Ascending aorta (tissue), 2 donors: Measurements from ENCODE around the gene DZIP1L. TPM values are rescaled to one million over a fixed set of nuclear protein-coding genes. Genes with fewer than 3 reads are reported as not detected.

Source experiments
- DNase-seq, 2 donors: peaks; one replicate each; pipeline ENCODE4 v3.0.0-alpha.2; 2019; ENCODE audit warnings: low spot score in 2 of 2
- H3K27ac ChIP-seq, 2 donors: fragments of 200-600 bp; sonication (generic); one replicate each; pipeline ENCODE4 v1.5.1; 2016 to 2017; ENCODE audit warnings: mild to moderate bottlenecking in 1 of 2
- H3K27me3 ChIP-seq: fragments of 200-600 bp; sonication (generic); one replicate; pipeline ENCODE4 v1.5.1; 2017
- H3K36me3 ChIP-seq, 2 donors: fragments of 200-600 bp; sonication (generic); one replicate each; pipeline ENCODE4 v1.5.1; 2016
- H3K4me1 ChIP-seq, 2 donors: fragments of 200-600 bp; sonication (generic); one replicate each; pipeline ENCODE4 v1.5.1; 2016 to 2017; ENCODE audit warnings: mild to moderate bottlenecking in 1 of 2
- H3K4me3 ChIP-seq, 2 donors: fragments of 200-600 bp; sonication (generic); one replicate each; pipeline ENCODE4 v1.5.1; 2016 to 2017; ENCODE audit warnings: mild to moderate bottlenecking in 1 of 2
- H3K9me3 ChIP-seq, 2 donors: fragments of 200-600 bp; sonication (generic); one replicate each; pipeline ENCODE4 v1.5.1; 2016
- CTCF ChIP-seq, 3 experiments: fragments of 200-600 bp in 2 of 3; fragments of 450-650 bp in 1 of 3; sonication (generic) in 2 of 3; IDR thresholded peaks; one replicate each; pipeline ENCODE4 v1.5.1; 2016 to 2019; ENCODE audit warnings: antibody characterized with exemption in 3 of 3, mild to moderate bottlenecking in 1 of 3, moderate library complexity in 1 of 3
- intact Hi-C: fragments of 100-400 bp; cut with DNase I; formaldehyde crosslinking; loops from one replicate; pipeline ENCODE4 v1.15.1; 2023
- total RNA-seq: library from RNA; depleted of rRNA; stranded (reverse); fragments of >200 nt; gene quantifications from one replicate; pipeline ENCODE4 v1.1.0, GENCODE V29; 2016

The DZIP1L gene
- total RNA-seq, 1 donor from 2014 or later = 23.1 TPM

GRCh38 chr3:138036572-138036971, 78.8 kb downstream of the DZIP1L start:
- no peak overlapping the region for H3K4me3 ChIP-seq
- intact Hi-C loops = no loop called here
- no peak for TF ChIP-seq CTCF (IDR thresholded peaks at IDR 0.05)
- no peaks in the 10 kb centered on the region for H3K36me3 ChIP-seq
- no peak for DNase-seq
- H3K27ac ChIP-seq = no peak overlapping the region
- no peaks in the 10 kb centered on the region for H3K27me3 ChIP-seq
- no peaks in the 10 kb centered on the region for H3K9me3 ChIP-seq
- no peaks in the 10 kb centered on the region for H3K4me1 ChIP-seq

- Histone ChIP-seq H3K4me3 (no peak overlapping the region), H3K27me3 (no peaks in the 10 kb centered on the region), H3K9me3 (no peaks in the 10 kb centered on the region), H3K27ac (no peak overlapping the region), H3K36me3 (peaks cover 0 to 5% of the 10 kb centered on the region in 2 donors), H3K4me1 (no peaks in the 10 kb centered on the region)
- intact Hi-C loops = no loop called here
- no peak for DNase-seq
- no peak for TF ChIP-seq CTCF (IDR thresholded peaks at IDR 0.05)
These were observed 80.5 kb downstream of the DZIP1L start for GRCh38 chr3:138034918-138035317.

- DNase-seq = no peak
- H3K36me3 ChIP-seq = peaks cover 4 to 12% of the 10 kb centered on the region in 2 donors
- H3K4me3 ChIP-seq = no peak overlapping the region
- H3K27me3 ChIP-seq = no peaks in the 10 kb centered on the region
- H3K27ac ChIP-seq = no peak overlapping the region
- intact Hi-C loops = no loop called here
- no peaks in the 10 kb centered on the region for H3K9me3 ChIP-seq
- no peak for TF ChIP-seq CTCF (IDR thresholded peaks at IDR 0.05)
- H3K4me1 ChIP-seq = no peaks in the 10 kb centered on the region
These were observed 82.2 kb downstream of the DZIP1L start for GRCh38 chr3:138033202-138033691.

GRCh38 chr3:138032567-138032966, 82.8 kb downstream of the DZIP1L start:
- H3K36me3 ChIP-seq = peaks cover 4 to 12% of the 10 kb centered on the region in 2 donors
- no peak for DNase-seq
- H3K4me1 ChIP-seq = no peaks in the 10 kb centered on the region
- H3K4me3 ChIP-seq = no peak overlapping the region
- H3K27ac ChIP-seq = no peak overlapping the region
- H3K9me3 ChIP-seq = no peaks in the 10 kb centered on the region
- intact Hi-C loops = no loop called here
- no peak for TF ChIP-seq CTCF (IDR thresholded peaks at IDR 0.05)
- H3K27me3 ChIP-seq = no peaks in the 10 kb centered on the region

GRCh38 chr3:138031536-138031935, 83.9 kb downstream of the DZIP1L start:
- no peak overlapping the region for H3K4me3 ChIP-seq
- no peaks in the 10 kb centered on the region for H3K4me1 ChIP-seq
- TF ChIP-seq CTCF (IDR thresholded peaks at IDR 0.05) = no peak
- no peak for DNase-seq
- intact Hi-C loops = no loop called here
- H3K36me3 ChIP-seq = peaks cover 4 to 18% of the 10 kb centered on the region in 2 donors
- H3K9me3 ChIP-seq = no peaks in the 10 kb centered on the region
- no peaks in the 10 kb centered on the region for H3K27me3 ChIP-seq
- no peak overlapping the region for H3K27ac ChIP-seq

- Histone ChIP-seq H3K36me3 (peaks cover 4 to 18% of the 10 kb centered on the region in 2 donors), H3K9me3 (no peaks in the 10 kb centered on the region), H3K27me3 (no peaks in the 10 kb centered on the region), H3K4me1 (no peaks in the 10 kb centered on the region), H3K27ac (no peak overlapping the region), H3K4me3 (no peak overlapping the region)
- no peak for TF ChIP-seq CTCF (IDR thresholded peaks at IDR 0.05)
- intact Hi-C loops = no loop called here
- DNase-seq = no peak
These were observed 84.6 kb downstream of the DZIP1L start for GRCh38 chr3:138030734-138031280.
